MM.1S (cell line): Measurements from ENCODE around the gene ZNF649.

Source experiments
- DNase-seq: peaks from one replicate; pipeline ENCODE4 v3.0.0-alpha.2; 2015
- H2AFZ ChIP-seq: fragments of 300-600 bp; sonication (generic); 2 replicates; pipeline ENCODE4 v1.6.0; 2016; ENCODE audit warnings: antibody characterized with exemption, low read length
- H3F3A ChIP-seq: fragments of 300-600 bp; sonication (generic); 2 replicates; pipeline ENCODE4 v1.6.1; 2016; ENCODE audit warnings: mild to moderate bottlenecking, antibody characterized with exemption, low read length, moderate library complexity, mixed read lengths; ENCODE audit not compliant: insufficient read depth
- H3K27ac ChIP-seq: fragments of 300-600 bp; sonication (generic); 2 replicates; pipeline ENCODE4 v1.5.1; 2016; ENCODE audit warnings: mild to moderate bottlenecking, low read length
- H3K27me3 ChIP-seq: fragments of 300-600 bp; sonication (generic); replicated peaks from 2 replicates; pipeline ENCODE4 v1.6.0; 2016; ENCODE audit warnings: low read length; ENCODE audit not compliant: insufficient read depth
- H3K36me3 ChIP-seq: fragments of 300-600 bp; sonication (generic); replicated peaks from 2 replicates; pipeline ENCODE4 v1.6.1; 2016; ENCODE audit warnings: mild to moderate bottlenecking, low read length, mixed read lengths; ENCODE audit not compliant: insufficient read depth
- H3K4me1 ChIP-seq: fragments of 300-600 bp; sonication (generic); 2 replicates; pipeline ENCODE4 v1.6.1; 2016; ENCODE audit warnings: low read length, mixed read lengths
- H3K4me2 ChIP-seq: fragments of 300-600 bp; sonication (generic); 2 replicates; pipeline ENCODE4 v1.6.0; 2016; ENCODE audit warnings: low read depth, low read length
- H3K4me3 ChIP-seq: fragments of 300-600 bp; sonication (generic); 2 replicates; pipeline ENCODE4 v1.5.1; 2016; ENCODE audit warnings: low read length, mixed read lengths
- H3K79me2 ChIP-seq: fragments of 300-600 bp; sonication (generic); 2 replicates; pipeline ENCODE4 v1.6.1; 2016; ENCODE audit warnings: mixed run types, low read length, mixed read lengths
- H3K9ac ChIP-seq: fragments of 300-600 bp; sonication (generic); 2 replicates; pipeline ENCODE4 v1.6.1; 2016; ENCODE audit warnings: low read length, mixed read lengths
- H3K9me2 ChIP-seq: fragments of 300-600 bp; sonication (generic); replicated peaks from 2 replicates; pipeline ENCODE4 v1.6.1; 2016; ENCODE audit warnings: mild to moderate bottlenecking, low read length, mixed read lengths; ENCODE audit not compliant: insufficient read depth
- H3K9me3 ChIP-seq: fragments of 300-600 bp; sonication (generic); replicated peaks from 2 replicates; pipeline ENCODE4 v1.6.1; 2016; ENCODE audit warnings: mild to moderate bottlenecking, low read length, mixed read lengths; ENCODE audit not compliant: insufficient read depth
- H4K20me1 ChIP-seq: fragments of 300-600 bp; sonication (generic); 2 replicates; pipeline ENCODE4 v1.6.1; 2016; ENCODE audit warnings: mild to moderate bottlenecking, low read length, moderate library complexity, mixed read lengths; ENCODE audit not compliant: insufficient read depth
- EZH2 ChIP-seq: fragments of 300-600 bp; sonication (generic); optimal IDR thresholded peaks from 2 replicates; pipeline ENCODE3; 2017; ENCODE audit warnings: low read depth, mild to moderate bottlenecking, antibody characterized with exemption, low read length, mixed read lengths
- EZH2phosphoT487 ChIP-seq: fragments of 300-600 bp; sonication (generic); IDR thresholded peaks from 2 replicates; pipeline ENCODE4 v1.6.1; 2018; ENCODE audit warnings: antibody characterized with exemption, low read length
- TF ChIP-seq, protein P1 (sequence below): fragments of 300-600 bp; sonication (generic); IDR thresholded peaks from 2 replicates; pipeline ENCODE4 v1.5.1; 2016; ENCODE audit warnings: antibody characterized with exemption, low read length, mixed read lengths

Gene ZNF649

DNA sequence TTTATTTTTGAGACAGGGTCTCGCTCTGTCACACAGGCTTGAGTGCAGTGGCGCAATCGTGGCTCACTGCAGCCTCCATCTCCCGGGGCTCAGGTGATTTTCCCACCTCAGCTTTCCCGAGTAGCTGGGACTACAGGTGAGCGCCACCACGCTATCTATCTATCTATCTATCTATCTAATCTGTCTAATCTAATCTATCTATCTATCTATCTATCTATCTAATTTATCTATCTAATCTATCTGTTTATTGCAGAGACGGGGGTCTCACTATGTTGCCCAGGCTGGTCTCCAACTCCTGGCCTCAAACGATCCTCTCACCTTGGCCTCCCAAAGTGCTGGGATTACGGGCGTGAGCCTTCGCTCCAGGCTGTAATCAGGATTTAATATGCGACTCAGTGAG lies 23.0 kb upstream of the ZNF649 start:
- Histone ChIP-seq H3F3A (no peaks in the 10 kb centered on the region), H3K27me3 (no peaks in the 10 kb centered on the region), H3K4me1 (no peaks in the 10 kb centered on the region), H3K79me2 (no peaks in the 10 kb centered on the region), H4K20me1 (no peaks in the 10 kb centered on the region), H2AFZ (peak overlapping the region; percentile 86; the same call in 1 of the 2 replicates), H3K9me2 (no peaks in the 10 kb centered on the region), H3K4me2 (peak overlapping the region; percentile 37; the same call in 1 of the 2 replicates), H3K9me3 (no peaks in the 10 kb centered on the region), H3K9ac (no peak overlapping the region; the same call in 1 of the 2 replicates), H3K4me3 (peak overlapping the region; percentile 75; the same call in 1 of the 2 replicates), H3K36me3 (no peaks in the 10 kb centered on the region), H3K27ac (no peak overlapping the region)
- no peak for DNase-seq
- no peak for TF ChIP-seq EZH2phosphoT487
- TF ChIP-seq, protein P1, sequence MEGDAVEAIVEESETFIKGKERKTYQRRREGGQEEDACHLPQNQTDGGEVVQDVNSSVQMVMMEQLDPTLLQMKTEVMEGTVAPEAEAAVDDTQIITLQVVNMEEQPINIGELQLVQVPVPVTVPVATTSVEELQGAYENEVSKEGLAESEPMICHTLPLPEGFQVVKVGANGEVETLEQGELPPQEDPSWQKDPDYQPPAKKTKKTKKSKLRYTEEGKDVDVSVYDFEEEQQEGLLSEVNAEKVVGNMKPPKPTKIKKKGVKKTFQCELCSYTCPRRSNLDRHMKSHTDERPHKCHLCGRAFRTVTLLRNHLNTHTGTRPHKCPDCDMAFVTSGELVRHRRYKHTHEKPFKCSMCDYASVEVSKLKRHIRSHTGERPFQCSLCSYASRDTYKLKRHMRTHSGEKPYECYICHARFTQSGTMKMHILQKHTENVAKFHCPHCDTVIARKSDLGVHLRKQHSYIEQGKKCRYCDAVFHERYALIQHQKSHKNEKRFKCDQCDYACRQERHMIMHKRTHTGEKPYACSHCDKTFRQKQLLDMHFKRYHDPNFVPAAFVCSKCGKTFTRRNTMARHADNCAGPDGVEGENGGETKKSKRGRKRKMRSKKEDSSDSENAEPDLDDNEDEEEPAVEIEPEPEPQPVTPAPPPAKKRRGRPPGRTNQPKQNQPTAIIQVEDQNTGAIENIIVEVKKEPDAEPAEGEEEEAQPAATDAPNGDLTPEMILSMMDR: no peak
- TF ChIP-seq EZH2: no peak

DNA sequence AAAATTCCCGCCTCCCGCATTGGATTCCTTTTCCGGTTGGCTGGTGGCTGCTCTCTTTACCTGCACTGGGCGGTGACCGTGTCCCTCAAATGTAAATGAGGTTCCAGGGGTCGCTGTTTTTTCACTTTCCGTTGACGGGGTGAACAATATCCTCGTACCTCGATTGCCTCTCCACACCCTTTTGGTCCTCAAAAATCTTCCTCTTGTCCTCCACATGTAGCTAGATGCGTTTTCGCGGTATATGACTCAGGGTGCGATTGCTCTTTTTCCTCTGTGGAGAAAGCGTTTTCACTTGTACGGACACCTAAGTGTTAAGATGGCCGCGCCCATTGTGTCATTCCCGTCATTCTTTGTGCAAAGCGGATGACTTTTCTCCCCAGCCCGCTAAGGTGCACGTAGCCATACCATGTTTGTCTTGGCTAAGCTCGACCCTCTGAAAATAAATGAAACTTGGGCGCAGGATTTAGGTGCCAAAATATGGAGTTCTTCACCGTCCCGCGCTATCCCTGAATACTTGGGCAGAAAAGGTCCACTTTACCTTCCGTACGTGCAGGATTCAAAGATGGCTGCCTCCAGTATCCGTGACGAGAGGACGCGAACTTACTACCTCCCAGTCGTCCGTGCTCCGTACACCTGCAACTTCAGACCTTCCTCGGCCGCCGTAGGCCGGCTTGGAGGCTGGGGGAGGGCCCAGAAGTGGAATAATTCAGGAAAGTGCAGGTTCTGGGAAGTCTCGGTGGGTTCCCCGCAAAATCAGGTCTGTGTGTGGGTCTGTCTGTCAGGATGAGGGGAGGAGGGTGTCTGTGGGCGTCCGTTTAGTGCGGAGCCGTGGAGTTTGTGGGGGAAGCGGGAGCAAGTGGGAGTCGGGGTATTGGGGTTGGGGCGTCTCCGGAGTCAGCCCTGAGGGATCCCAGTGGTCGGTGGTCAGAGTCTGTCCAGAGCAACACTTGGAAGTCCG lies 22.2 kb upstream of the ZNF649 start, which contains the start of gene ZNF613:
Gene ZNF613, plus strand, starts transcription at position 689 of the 958 bp plus-strand sequence. CDS start 8,749 bp downstream, outside the sequence.
- H3K9ac ChIP-seq: peak within 1 kb of the TSS; percentile 48; the same call in 1 of the 2 replicates
- H3K4me3 ChIP-seq: peak within 1 kb of the TSS; percentile 75
- no peaks in the 10 kb centered on the region for H3F3A ChIP-seq
- H4K20me1 ChIP-seq: no peaks in the 10 kb centered on the region
- no peaks in the 10 kb centered on the region for H3K27me3 ChIP-seq
- H3K9me2 ChIP-seq: no peaks in the 10 kb centered on the region
- H3K4me1 ChIP-seq: no peaks in the 10 kb centered on the region
- H2AFZ ChIP-seq: peak within 1 kb of the TSS; percentile 86
- no peaks in the 10 kb centered on the region for H3K36me3 ChIP-seq
- no peaks in the 10 kb centered on the region for H3K9me3 ChIP-seq
- peak; percentile 81 for DNase-seq
- no peak for TF ChIP-seq EZH2
- TF ChIP-seq EZH2phosphoT487: no peak
- TF ChIP-seq, protein P1: no peak
- no peak within 1 kb of the TSS for H3K27ac ChIP-seq
- peak within 1 kb of the TSS; percentile 37; the same call in 1 of the 2 replicates for H3K4me2 ChIP-seq
- H3K79me2 ChIP-seq: no peaks in the 10 kb centered on the region

DNA sequence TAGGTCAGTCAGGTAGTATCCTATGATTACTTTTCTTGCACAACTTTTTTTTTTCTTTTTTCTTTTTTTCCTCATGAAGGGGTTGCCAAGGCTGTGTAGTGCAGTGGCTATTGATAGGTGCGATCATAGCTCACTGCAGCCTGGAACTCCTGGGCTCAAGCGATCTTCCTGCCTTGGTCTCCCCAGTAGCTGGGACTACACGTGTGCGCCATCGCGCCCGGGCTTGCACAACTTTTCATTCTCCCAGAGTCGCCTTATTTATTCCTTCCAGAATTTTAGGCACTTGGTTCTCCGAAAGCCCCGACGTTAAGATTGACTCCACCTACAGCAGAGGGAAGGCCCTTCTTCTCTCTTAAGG lies 21.6 kb upstream of the ZNF649 start:
- no peaks in the 10 kb centered on the region for H3K4me1 ChIP-seq
- H3K9me3 ChIP-seq: no peaks in the 10 kb centered on the region

More for the DNA sequence above, 21.6 kb upstream of the ZNF649 start:
- no peak overlapping the region for H3K27ac ChIP-seq
- H3K36me3 ChIP-seq: no peaks in the 10 kb centered on the region
- H3K4me2 ChIP-seq: peak overlapping the region; percentile 37; the same call in 1 of the 2 replicates
- H3K4me3 ChIP-seq: peak overlapping the region; percentile 75; the same call in 1 of the 2 replicates
- no peak overlapping the region for H3K9ac ChIP-seq
- H3K79me2 ChIP-seq: no peaks in the 10 kb centered on the region
- no peaks in the 10 kb centered on the region for H4K20me1 ChIP-seq
- H3F3A ChIP-seq: no peaks in the 10 kb centered on the region
- H3K9me2 ChIP-seq: no peaks in the 10 kb centered on the region
- no peaks in the 10 kb centered on the region for H3K27me3 ChIP-seq
- peak overlapping the region; percentile 86 for H2AFZ ChIP-seq
- TF ChIP-seq, protein P1: no peak
- TF ChIP-seq EZH2phosphoT487 (no peak), EZH2 (no peak)
- no peak for DNase-seq
